ENCODE measurements around the gene NR2C1.
"Not testable (repeated sequence)": the region's sequence is repeated elsewhere in the genome, so short reads cannot be mapped to it uniquely, and the experiment has no call there.

The NR2C1 gene

GRCh38 chr12:94998326-94998725, 75.1 kb downstream of the NR2C1 start:
- no peak for DNase-seq

- DNase-seq = no peak
These were observed 75.7 kb downstream of the NR2C1 start for GRCh38 chr12:94997726-94998125.

GRCh38 chr12:94997061-94997460, 76.4 kb downstream of the NR2C1 start:
- DNase-seq = no peak

GRCh38 chr12:94994312-94994711, 79.1 kb downstream of the NR2C1 start:
- DNase-seq = no peak

GRCh38 chr12:94993855-94994254, 79.6 kb downstream of the NR2C1 start:
- not testable (repeated sequence) for DNase-seq

GRCh38 chr12:94990222-94990621, 83.2 kb downstream of the NR2C1 start:
- DNase-seq = no peak

- DNase-seq = no peak
These were observed 84.9 kb downstream of the NR2C1 start for GRCh38 chr12:94988471-94988870.

GRCh38 chr12:94987801-94988200, 85.6 kb downstream of the NR2C1 start:
- no peak for DNase-seq

GRCh38 chr12:94987076-94987669, 86.2 kb downstream of the NR2C1 start:
- DNase-seq = no peak

GRCh38 chr12:94985099-94985498, 88.3 kb downstream of the NR2C1 start:
- not testable (repeated sequence) for DNase-seq

- DNase-seq = no peak
These were observed 90.1 kb downstream of the NR2C1 start for GRCh38 chr12:94983321-94983720.

GRCh38 chr12:94982456-94982855, 91.0 kb downstream of the NR2C1 start:
- DNase-seq = no peak

- DNase-seq = no peak
These were observed 92.8 kb downstream of the NR2C1 start for GRCh38 chr12:94980577-94980976.

GRCh38 chr12:94979941-94980340, 93.5 kb downstream of the NR2C1 start:
- DNase-seq = no peak

GRCh38 chr12:94977766-94978468, 95.5 kb downstream of the NR2C1 start:
- no peak for DNase-seq

GRCh38 chr12:94973221-94973620, 100.2 kb downstream of the NR2C1 start:
- no peak for DNase-seq

GRCh38 chr12:94972795-94973194, 100.6 kb downstream of the NR2C1 start:
- DNase-seq = no peak

- no peak for DNase-seq
These were observed 101.5 kb downstream of the NR2C1 start for GRCh38 chr12:94971923-94972322.

- no peak for DNase-seq
These were observed 102.9 kb downstream of the NR2C1 start for GRCh38 chr12:94970560-94970959.

All from GF-D8 (cell line).